Dermis microvascular lymphatic vessel endothelial cell (primary cell): ENCODE measurements around the gene MST1. TPM values are rescaled to one million over a fixed set of nuclear protein-coding genes. Genes with fewer than 3 reads are reported as not detected.

Experiments
- DNase-seq, 2 donors: peaks; one replicate each; pipeline versions ENCODE4 v3.0.0 to v3.0.0-alpha.2; 2010; ENCODE audit warnings: low read depth in 2 of 2
- total RNA-seq: library from RNA; depleted of rRNA; stranded (reverse); fragments of >200 nt; gene quantifications from 2 replicates; pipeline ENCODE4 v1.2.1, GENCODE V29; 2014

MST1 gene
- total RNA-seq = 1.8 and 2.1 TPM in 2 replicates

GRCh38 chr3:49689046-49689907 is at the start of gene MST1, which contains the start of gene RNF123:
MST1 (minus strand) TSS chr3:49689474; CDS start chr3:49688691, 783 bp downstream.
RNF123 (plus strand) TSS chr3:49689557; CDS start chr3:49691166, 1,609 bp downstream.
- peak; percentile 84 to 92 for DNase-seq

GRCh38 chr3:49738067-49738713 is 48.9 kb upstream of the MST1 start:
- DNase-seq = no peak

DNA sequence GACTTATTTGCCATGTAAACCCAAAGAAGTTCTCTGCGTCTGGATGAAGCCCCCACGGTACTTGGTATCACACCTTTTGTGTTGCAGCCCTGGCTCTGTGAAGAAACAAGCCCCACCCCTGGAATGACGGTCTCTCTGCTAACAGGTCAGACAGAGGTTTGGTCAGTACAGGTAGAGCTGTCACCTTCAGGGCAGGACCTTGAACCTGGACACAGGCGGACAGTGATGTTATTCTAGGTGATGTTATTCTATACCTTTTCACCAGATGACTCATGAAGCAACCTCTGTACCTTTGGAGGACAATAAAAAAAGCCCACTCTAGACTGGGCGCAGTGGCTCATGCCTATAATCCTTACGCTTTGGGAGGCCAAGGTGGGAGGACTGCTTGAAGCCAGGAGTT is 45.5 kb upstream of the MST1 start:
- no peak for DNase-seq

DNA sequence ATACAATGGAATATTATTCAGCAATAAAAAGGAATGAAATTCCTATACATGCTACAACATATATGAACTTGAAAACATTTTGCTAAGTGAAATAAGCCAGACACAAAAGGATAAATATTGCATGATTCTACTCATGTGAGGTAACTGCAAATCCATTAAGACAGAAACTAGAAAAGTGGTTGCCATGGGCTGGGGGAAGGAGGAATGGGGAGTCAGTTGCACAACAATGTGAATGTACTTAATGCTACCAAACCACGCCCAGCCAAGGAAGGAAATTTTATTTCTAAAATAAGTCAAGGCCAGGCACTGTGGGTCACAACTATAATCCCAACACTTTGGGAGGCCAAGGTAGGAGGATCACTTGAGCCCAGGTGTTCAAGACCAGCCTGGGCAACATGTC is 44.3 kb upstream of the MST1 start:
- DNase-seq = no peak

DNA sequence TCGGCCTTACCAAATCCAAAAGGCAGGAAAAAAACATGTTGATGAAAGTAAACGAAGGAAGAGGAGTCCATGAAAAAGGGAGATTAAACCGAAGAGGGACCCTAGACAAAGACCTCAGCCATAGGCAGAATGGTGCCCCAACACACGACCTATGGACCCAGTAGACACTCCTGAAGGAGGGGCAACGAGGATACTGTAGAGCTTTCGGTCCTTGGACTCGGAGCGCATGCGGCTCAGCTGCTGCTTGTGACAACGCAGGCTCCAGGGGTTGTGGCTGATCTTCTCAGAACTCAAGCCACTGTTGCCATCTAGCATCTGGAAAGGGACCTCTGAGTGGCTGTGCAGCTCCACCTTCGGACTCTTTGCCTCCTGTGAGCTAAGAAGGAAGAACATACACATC is 43.3 kb upstream of the MST1 start:
- DNase-seq = no peak

DNA sequence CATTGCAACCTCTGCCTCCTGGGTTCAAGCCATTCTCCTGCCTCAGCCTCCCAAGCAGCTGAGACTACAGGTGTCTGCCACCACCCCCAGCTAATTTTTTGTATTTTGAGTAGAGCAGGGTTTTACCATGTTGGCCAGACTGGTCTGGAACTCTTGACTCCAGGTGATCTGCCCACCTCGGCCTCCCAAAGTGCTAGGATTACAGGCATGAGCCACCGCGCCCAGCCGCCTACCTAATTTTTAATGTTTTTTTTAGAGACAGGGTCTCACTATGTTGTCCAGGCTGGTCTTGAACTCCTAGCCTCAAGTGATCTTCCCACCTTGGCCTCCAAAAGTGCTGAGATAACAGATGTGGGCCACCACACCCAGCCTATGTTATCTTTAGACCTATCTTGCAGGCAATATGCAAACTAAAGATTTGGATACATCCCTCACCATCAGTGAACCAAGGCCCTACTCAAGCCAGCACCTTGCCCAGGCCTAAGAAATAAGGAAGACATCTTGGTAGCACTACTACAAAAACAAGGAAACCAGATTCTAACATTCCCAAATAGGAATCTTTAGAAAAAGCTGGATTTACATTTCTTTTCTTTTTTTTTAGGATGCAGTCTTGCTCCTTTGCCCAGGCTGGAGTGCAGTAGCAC is 40.8 kb upstream of the MST1 start:
- DNase-seq = no peak

DNA sequence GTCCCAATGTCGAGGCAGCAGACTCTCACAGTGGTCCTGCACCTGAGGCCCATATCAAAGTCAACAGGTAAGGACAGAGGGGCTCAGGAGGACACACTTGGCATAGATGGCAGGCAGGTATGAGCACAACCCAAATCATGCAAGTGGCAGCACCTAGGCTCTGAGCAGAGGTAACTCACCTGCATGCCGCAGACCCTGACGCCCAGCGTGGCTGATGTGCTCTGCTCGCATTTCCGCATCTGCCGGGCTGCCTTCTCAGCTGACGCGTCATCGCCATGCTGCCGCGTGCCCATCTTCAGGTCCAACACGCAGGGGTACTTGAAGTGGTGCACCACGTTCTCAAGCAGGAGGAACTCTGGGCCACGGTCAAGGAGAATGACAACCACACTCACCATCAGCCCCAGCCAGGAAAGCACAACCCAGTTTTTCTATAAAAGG is 38.7 kb upstream of the MST1 start:
- DNase-seq = no peak

DNA sequence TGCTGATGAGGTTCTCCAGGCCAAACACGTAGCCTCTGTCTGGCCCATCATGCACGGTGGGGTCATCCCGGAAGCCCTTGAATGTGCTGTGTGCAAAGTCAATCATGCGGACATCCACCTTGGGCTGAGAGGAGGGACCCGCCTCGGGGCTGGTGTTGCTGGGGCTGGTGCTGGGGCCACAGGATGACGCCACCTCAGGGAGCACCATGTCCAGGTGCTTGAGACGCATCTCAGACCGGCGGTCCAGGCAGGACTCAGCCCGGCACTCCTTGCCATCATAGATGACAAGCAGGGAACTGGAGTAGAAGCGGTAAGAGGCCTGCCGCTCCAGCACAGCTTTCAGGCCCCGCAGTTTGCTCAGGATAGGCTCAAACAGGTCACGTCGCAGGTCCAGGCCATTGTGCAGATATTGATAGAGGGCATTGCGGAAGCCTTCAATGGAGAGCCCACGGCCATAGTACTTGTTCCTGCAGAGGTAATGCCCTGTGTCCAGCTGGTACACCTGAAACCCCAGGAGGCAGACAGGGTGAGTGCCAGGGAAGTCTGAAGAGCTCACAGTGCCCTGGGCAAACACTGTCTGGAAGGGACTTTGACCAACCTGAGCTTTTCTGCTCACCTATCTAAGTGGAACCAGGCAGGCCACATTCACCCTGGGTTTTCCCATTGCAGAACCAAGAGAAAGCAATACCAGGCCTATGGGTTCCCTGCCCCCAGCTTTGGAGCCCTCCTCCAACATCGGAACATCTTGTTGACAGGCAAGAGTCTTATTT is 38.1 kb upstream of the MST1 start:
- no peak for DNase-seq

DNA sequence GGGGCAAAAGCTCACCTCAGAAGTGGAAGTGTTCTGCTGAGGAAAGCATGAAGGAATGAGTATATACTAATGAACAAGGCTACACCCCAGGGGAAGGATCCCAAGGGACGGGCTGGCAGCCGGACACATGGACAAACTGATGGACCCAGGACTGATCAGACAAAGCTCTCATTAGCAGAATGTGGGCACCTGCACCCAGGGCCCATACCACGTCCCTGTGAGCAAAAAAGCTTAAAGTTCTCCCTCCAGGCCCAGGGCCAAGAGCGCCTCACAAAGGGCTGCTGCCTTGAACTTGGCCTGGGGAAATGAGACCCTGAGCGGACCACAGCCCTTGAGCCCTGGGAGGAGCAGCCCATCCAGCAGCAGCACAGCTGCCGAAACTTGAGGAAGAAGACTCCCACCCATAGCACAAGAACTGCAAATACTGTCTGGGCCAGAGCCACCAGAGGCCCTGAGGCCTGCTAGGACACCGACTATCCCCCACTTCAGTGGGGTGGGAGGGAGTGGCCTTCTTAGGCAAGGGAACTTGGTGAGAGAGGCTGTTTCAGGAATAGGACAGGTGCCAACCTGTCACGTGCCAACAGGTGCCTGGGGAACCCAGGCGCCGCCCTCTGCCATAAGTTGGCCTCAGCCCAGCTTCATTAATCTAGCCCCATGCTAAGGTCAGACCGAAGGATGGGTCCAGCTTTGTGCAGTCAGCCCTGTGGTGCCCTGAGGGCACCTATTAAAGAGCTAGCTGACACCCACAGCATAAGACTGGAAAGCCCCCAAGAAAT is 36.8 kb upstream of the MST1 start:
- no peak for DNase-seq

GRCh38 chr3:49724586-49724985 is 35.3 kb upstream of the MST1 start:
- DNase-seq = peak in 1 of 2 donors; percentile 38

GRCh38 chr3:49723628-49724551 is 34.6 kb upstream of the MST1 start, which contains the start of gene GMPPB:
GMPPB (minus strand) TSS chr3:49723951; CDS start chr3:49723726, 225 bp downstream.
- peak; percentile 92 to 99 for DNase-seq

- DNase-seq = peak; percentile 33 to 80
Observed at GRCh38 chr3:49723296-49723627, 34.0 kb upstream of the MST1 start.

DNA sequence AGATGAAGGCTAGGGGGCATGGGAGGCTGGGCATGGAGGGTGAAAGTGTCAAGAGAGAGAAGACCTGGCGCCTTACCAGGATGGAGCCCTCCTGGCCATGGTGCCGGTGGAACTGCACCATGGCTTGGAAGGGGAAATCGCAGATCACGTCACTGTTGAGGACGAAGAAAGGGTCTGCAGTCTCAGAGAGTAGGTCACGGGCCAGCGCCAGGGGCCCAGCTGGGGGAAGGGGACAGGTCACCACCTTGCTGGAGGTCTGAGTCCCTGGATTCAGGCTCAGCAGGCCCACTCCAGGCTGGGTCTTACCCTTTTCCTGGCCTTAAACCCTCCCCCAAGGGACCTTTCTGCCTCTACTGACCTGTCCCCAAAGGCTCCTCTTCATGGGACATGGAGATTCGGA is 33.6 kb upstream of the MST1 start:
- DNase-seq = no peak

GRCh38 chr3:49721896-49722781 is 32.9 kb upstream of the MST1 start:
- DNase-seq = no peak

DNA sequence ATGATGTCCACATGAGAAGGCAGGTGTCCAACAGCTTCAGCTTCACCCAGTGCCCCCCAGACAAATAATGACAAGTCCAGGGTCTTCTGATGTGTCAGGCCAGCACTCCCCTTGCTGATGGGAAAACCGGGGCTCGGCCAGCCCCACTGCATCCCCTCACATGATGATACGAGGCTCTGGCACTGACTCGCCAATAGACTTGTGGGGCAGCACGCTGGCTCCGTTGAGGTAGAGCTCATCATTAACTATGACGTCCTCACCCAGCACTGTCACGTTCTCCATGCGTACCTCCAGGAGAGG is 32.3 kb upstream of the MST1 start:
- DNase-seq = no peak

DNA sequence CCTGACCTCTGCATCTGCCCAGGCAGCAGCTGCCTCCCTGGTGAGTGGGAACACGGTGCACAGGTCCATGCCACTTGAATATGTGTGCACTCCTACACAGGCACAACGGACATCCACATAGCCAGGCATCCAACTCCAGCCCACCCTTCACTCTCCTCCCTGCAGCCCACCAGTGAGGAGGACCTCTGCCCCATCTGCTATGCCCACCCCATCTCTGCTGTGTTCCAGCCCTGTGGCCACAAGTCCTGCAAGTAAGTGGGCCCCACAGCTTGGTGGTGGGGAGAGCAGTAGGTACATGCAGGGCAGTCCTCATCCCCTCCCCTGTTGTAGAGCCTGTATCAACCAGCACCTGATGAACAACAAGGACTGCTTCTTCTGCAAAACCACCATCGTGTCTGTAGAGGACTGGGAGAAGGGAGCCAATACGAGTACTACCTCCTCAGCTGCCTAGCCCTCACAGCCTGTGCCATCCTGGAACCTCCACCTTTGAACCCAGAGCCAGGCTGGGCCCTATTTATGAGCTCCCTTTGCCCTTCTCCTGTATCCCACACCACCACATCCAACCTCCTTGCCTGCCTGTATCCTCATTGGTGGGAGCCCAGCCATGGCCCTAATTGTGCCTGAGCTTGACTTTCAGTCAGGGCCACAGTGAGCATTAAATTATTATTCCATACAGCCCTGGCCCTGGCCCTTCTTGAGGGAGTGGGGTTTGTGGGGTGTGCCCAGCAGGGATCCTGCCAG is 31.8 kb upstream of the MST1 start:
- DNase-seq = no peak

DNA sequence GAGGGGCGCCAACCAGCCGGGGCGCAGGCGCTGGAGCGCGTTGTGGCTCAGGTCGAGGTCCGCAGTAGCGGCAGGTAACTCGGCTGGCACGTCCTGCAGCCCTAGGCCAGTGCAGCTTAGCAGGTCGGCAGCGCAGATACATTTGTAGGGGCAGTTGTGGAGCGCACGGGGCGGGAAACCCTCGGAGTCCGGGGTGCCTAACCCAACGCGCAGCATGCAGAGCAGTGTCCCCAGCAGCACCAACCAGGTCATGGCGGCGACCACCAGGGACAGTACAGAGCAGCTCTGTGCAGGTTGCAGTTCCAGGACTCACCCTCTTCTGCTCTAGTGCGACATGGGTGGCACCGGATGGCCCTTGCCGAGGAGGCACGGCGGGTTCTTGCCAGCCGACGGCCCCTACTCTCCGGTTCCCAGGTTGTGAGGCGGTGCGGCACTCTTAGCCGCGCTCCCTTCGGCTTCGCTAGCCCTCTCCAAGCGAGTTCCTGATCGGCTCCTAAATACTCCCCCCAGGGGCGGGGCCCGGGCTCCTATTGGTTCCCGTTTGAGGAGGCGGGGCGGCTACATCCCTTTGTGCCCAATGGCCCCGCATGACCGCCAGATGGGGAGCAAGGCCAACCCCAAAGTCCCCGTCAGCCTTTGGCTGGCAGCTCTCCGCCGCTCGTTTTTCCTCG is 30.1 kb upstream of the MST1 start, which contains the start of gene AMIGO3:
Gene AMIGO3, minus strand, starts transcription at position 471 of the 671 bp plus-strand sequence. Its CDS starts 219 bp downstream, at position 252.
- DNase-seq = peak; percentile 57 to 91
